ENCODE results near the gene MYH3.

DNA sequence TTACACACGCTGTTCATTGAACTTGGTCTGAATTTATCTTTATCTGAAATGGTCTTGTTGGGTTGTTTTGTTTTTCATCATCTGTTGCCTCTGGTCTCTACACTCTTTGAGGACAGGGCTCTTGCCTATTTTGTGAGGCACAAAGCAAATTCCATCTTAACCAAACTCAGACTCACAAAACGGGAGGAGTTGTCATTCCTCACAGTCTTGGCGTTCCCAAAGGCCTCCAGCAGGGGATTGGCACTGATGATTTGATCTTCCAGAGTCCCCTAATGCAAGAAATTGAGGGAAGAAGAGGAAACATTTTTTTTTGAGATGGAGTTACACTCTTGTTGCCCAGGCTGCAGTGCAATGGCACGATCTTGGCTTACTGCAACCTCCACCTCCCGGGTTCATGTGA is 8.7 kb downstream of the MYH3 start:
- TF ChIP-seq POLR2A (IDR thresholded peaks at IDR 0.05): no peak
- TF ChIP-seq, protein P1, sequence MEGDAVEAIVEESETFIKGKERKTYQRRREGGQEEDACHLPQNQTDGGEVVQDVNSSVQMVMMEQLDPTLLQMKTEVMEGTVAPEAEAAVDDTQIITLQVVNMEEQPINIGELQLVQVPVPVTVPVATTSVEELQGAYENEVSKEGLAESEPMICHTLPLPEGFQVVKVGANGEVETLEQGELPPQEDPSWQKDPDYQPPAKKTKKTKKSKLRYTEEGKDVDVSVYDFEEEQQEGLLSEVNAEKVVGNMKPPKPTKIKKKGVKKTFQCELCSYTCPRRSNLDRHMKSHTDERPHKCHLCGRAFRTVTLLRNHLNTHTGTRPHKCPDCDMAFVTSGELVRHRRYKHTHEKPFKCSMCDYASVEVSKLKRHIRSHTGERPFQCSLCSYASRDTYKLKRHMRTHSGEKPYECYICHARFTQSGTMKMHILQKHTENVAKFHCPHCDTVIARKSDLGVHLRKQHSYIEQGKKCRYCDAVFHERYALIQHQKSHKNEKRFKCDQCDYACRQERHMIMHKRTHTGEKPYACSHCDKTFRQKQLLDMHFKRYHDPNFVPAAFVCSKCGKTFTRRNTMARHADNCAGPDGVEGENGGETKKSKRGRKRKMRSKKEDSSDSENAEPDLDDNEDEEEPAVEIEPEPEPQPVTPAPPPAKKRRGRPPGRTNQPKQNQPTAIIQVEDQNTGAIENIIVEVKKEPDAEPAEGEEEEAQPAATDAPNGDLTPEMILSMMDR (IDR thresholded peaks at IDR 0.05): no peak
- TF ChIP-seq EP300 (IDR thresholded peaks at IDR 0.05): no peak

Measured in sigmoid colon (tissue), 4 donors.